Measurements from ENCODE around the gene ENC1. TPM values are rescaled to one million over a fixed set of nuclear protein-coding genes. Genes with fewer than 3 reads are reported as not detected.

ENC1 gene
- total RNA-seq, 2 experiments from 2014 or later = 12.1 to 25.9 TPM

GRCh38 chr5:74657165-74657564, 16.6 kb upstream of the ENC1 start:
- no peak overlapping the region for H3K27ac ChIP-seq (ENCODE audit: low read depth, low read length, poor library complexity, severe bottlenecking)
- H3K36me3 ChIP-seq (ENCODE audit: insufficient read depth, low read length) = no peaks in the 10 kb centered on the region
- intact Hi-C loops (cut with micrococcal nuclease; ENCODE audit: unreplicated experiment) = no loop called here
- H3K9me3 ChIP-seq (ENCODE audit: low read length) = no peaks in the 10 kb centered on the region
- DNase-seq (ENCODE audit: low spot score) = no peak
- H3K4me1 ChIP-seq (ENCODE audit: insufficient read depth, low read length, poor library complexity, severe bottlenecking) = no peaks in the 10 kb centered on the region
- POLR2A ChIA-PET = interaction anchor here (1.0 kb wide), 1 partner anchor 21 kb away, joined by 4 read pairs; no protein-coding TSS in a partner anchor
- no peaks in the 10 kb centered on the region for H3K79me2 ChIP-seq (ENCODE audit: insufficient read depth, low read depth, low read length)
- BruUV-seq (replicated peaks) = no TSS peak
- no peak overlapping the region for H3K4me2 ChIP-seq (ENCODE audit: low read length)
- H3K4me3 ChIP-seq (ENCODE audit: low read depth, low read length, poor library complexity, severe bottlenecking) = no peak overlapping the region
- H4K20me1 ChIP-seq (ENCODE audit: insufficient read depth, low read length) = no peaks in the 10 kb centered on the region
- no peak overlapping the region for H2AFZ ChIP-seq (ENCODE audit: low read length)
- CTCF ChIA-PET (ENCODE audit: unreplicated experiment) = no interaction called here
- no peak for TF ChIP-seq EZH2phosphoT487 (IDR thresholded peaks at IDR 0.05; ENCODE audit: borderline replicate concordance, low read depth, low read length)
- no peak for TF ChIP-seq CTCF (conservative IDR thresholded peaks at IDR 0.05; ENCODE audit: low read length)
- no peaks in the 10 kb centered on the region for H3K9me2 ChIP-seq (ENCODE audit: insufficient read depth, low read length)

- intact Hi-C loops (cut with micrococcal nuclease; ENCODE audit: unreplicated experiment) = no loop called here
- no peaks in the 10 kb centered on the region for H3K9me3 ChIP-seq (ENCODE audit: low read length)
- H3K9me2 ChIP-seq (ENCODE audit: insufficient read depth, low read length) = no peaks in the 10 kb centered on the region
- H3K4me3 ChIP-seq (ENCODE audit: low read depth, low read length, poor library complexity, severe bottlenecking) = no peak overlapping the region
- H3K4me1 ChIP-seq (ENCODE audit: insufficient read depth, low read length, poor library complexity, severe bottlenecking) = no peaks in the 10 kb centered on the region
- CTCF ChIA-PET (ENCODE audit: unreplicated experiment) = no interaction called here
- DNase-seq (ENCODE audit: low spot score) = no peak
- no TSS peak for BruUV-seq (replicated peaks)
- TF ChIP-seq CTCF (conservative IDR thresholded peaks at IDR 0.05; ENCODE audit: low read length) = no peak
- TF ChIP-seq EZH2phosphoT487 (IDR thresholded peaks at IDR 0.05; ENCODE audit: borderline replicate concordance, low read depth, low read length) = no peak
- H3K27ac ChIP-seq (ENCODE audit: low read depth, low read length, poor library complexity, severe bottlenecking) = no peak overlapping the region
- H3K36me3 ChIP-seq (ENCODE audit: insufficient read depth, low read length) = no peaks in the 10 kb centered on the region
- POLR2A ChIA-PET = no interaction called here
- no peaks in the 10 kb centered on the region for H3K79me2 ChIP-seq (ENCODE audit: insufficient read depth, low read depth, low read length)
- H4K20me1 ChIP-seq (ENCODE audit: insufficient read depth, low read length) = no peaks in the 10 kb centered on the region
- no peak overlapping the region for H3K4me2 ChIP-seq (ENCODE audit: low read length)
- H2AFZ ChIP-seq (ENCODE audit: low read length) = no peak overlapping the region
Observed at GRCh38 chr5:74655716-74656115, 15.2 kb upstream of the ENC1 start.

GRCh38 chr5:74655206-74655605, 14.7 kb upstream of the ENC1 start:
- H3K9me3 ChIP-seq (ENCODE audit: low read length) = no peaks in the 10 kb centered on the region
- H3K79me2 ChIP-seq (ENCODE audit: insufficient read depth, low read depth, low read length) = no peaks in the 10 kb centered on the region
- BruUV-seq (replicated peaks) = no TSS peak
- no peak overlapping the region for H3K4me2 ChIP-seq (ENCODE audit: low read length)
- ChIA-PET CTCF (ENCODE audit: unreplicated experiment) (no interaction called here), POLR2A (no interaction called here)
- no peaks in the 10 kb centered on the region for H3K36me3 ChIP-seq (ENCODE audit: insufficient read depth, low read length)
- H3K27ac ChIP-seq (ENCODE audit: low read depth, low read length, poor library complexity, severe bottlenecking) = no peak overlapping the region
- H2AFZ ChIP-seq (ENCODE audit: low read length) = no peak overlapping the region
- H3K4me1 ChIP-seq (ENCODE audit: insufficient read depth, low read length, poor library complexity, severe bottlenecking) = no peaks in the 10 kb centered on the region
- H3K4me3 ChIP-seq (ENCODE audit: low read depth, low read length, poor library complexity, severe bottlenecking) = no peak overlapping the region
- intact Hi-C loops (cut with micrococcal nuclease; ENCODE audit: unreplicated experiment) = no loop called here
- no peak for DNase-seq (ENCODE audit: low spot score)
- no peak for TF ChIP-seq CTCF (conservative IDR thresholded peaks at IDR 0.05; ENCODE audit: low read length)
- TF ChIP-seq EZH2phosphoT487 (IDR thresholded peaks at IDR 0.05; ENCODE audit: borderline replicate concordance, low read depth, low read length) = no peak
- no peaks in the 10 kb centered on the region for H3K9me2 ChIP-seq (ENCODE audit: insufficient read depth, low read length)
- H4K20me1 ChIP-seq (ENCODE audit: insufficient read depth, low read length) = no peaks in the 10 kb centered on the region
